NCI-H2171 treated with DMSO at 0.1 percent for 48 hours (cell line): Measurements from ENCODE around the gene LHPP.

Experiments used
- DNase-seq: peaks from one replicate; lab custom pipeline; 2025; lab: John Stamatoyannopoulos, UW

Gene LHPP

GRCh38 chr10:124470544-124471434, 9.2 kb downstream of the LHPP start:
- no peak for DNase-seq

GRCh38 chr10:124472071-124472470, 10.4 kb downstream of the LHPP start:
- no peak for DNase-seq

GRCh38 chr10:124473070-124473469, 11.4 kb downstream of the LHPP start:
- DNase-seq = no peak

- DNase-seq = peak; percentile 24
These were observed 13.0 kb downstream of the LHPP start for GRCh38 chr10:124474514-124475070.

GRCh38 chr10:124476043-124476725, 14.6 kb downstream of the LHPP start:
- no peak for DNase-seq

- DNase-seq = no peak
These were observed 16.2 kb downstream of the LHPP start for GRCh38 chr10:124477614-124478363.

- no peak for DNase-seq
These were observed 16.9 kb downstream of the LHPP start for GRCh38 chr10:124478515-124478914.

GRCh38 chr10:124480860-124481259, 19.2 kb downstream of the LHPP start:
- DNase-seq = no peak

GRCh38 chr10:124481717-124482116, 20.1 kb downstream of the LHPP start:
- no peak for DNase-seq

GRCh38 chr10:124482236-124482800, 20.7 kb downstream of the LHPP start:
- DNase-seq = peak; percentile 78

GRCh38 chr10:124482876-124483275, 21.3 kb downstream of the LHPP start:
- no peak for DNase-seq

- DNase-seq = no peak
These were observed 22.4 kb downstream of the LHPP start for GRCh38 chr10:124484031-124484430.

- no peak for DNase-seq
These were observed 23.0 kb downstream of the LHPP start for GRCh38 chr10:124484661-124485060.

- no peak for DNase-seq
These were observed 25.0 kb downstream of the LHPP start for GRCh38 chr10:124486635-124487034.

GRCh38 chr10:124491105-124491504, 29.5 kb downstream of the LHPP start:
- no peak for DNase-seq

GRCh38 chr10:124492266-124492665, 30.6 kb downstream of the LHPP start:
- no peak for DNase-seq

- no peak for DNase-seq
These were observed 31.7 kb downstream of the LHPP start for GRCh38 chr10:124493214-124493882.

GRCh38 chr10:124494046-124494807, 32.6 kb downstream of the LHPP start:
- no peak for DNase-seq

GRCh38 chr10:124495162-124495561, 33.5 kb downstream of the LHPP start:
- no peak for DNase-seq

- no peak for DNase-seq
These were observed 34.1 kb downstream of the LHPP start for GRCh38 chr10:124495725-124496124.

- DNase-seq = no peak
These were observed 34.5 kb downstream of the LHPP start for GRCh38 chr10:124496150-124496549.
